Sigmoid colon (tissue), 4 donors: ENCODE measurements around the gene SEMA3B.

ENCODE experiments used
- EP300 ChIP-seq, 4 donors: sonication (generic); formaldehyde crosslinking; IDR thresholded peaks; one replicate each; pipeline ENCODE4 v1.6.1; 2017; ENCODE audit warnings: antibody characterized with exemption in 4 of 4
- TF ChIP-seq, protein P1 (sequence below), 4 experiments: fragments of 450-650 bp in 3 of 4; fragments of 200-600 bp in 1 of 4; IDR thresholded peaks; one replicate each; pipeline ENCODE4 v1.5.1; 2016 to 2019; ENCODE audit warnings: antibody characterized with exemption in 4 of 4, mild to moderate bottlenecking in 3 of 4, moderate library complexity in 2 of 4

DNA sequence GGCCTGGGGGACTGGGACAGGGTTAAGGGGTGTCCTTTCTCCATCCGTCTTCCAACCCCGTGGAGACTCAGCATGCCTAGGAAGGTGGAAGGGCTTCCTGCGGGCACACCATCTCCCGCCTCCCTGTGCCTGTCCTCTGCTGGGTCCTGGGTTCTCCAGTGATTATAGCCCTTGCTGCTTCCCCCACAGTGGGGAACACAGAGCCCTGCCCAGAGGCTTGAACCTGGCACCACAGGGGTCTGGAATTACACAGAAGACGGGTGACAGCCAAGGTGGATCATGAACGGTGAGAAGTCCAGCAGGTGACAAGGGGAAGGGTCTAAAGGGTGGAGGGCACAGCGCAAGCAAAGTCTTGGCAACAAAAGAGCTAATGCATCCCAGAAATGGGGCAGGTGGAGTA lies 6.2 kb upstream of the SEMA3B start:
- TF ChIP-seq, protein P1, sequence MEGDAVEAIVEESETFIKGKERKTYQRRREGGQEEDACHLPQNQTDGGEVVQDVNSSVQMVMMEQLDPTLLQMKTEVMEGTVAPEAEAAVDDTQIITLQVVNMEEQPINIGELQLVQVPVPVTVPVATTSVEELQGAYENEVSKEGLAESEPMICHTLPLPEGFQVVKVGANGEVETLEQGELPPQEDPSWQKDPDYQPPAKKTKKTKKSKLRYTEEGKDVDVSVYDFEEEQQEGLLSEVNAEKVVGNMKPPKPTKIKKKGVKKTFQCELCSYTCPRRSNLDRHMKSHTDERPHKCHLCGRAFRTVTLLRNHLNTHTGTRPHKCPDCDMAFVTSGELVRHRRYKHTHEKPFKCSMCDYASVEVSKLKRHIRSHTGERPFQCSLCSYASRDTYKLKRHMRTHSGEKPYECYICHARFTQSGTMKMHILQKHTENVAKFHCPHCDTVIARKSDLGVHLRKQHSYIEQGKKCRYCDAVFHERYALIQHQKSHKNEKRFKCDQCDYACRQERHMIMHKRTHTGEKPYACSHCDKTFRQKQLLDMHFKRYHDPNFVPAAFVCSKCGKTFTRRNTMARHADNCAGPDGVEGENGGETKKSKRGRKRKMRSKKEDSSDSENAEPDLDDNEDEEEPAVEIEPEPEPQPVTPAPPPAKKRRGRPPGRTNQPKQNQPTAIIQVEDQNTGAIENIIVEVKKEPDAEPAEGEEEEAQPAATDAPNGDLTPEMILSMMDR (IDR thresholded peaks at IDR 0.05) = no peak
- TF ChIP-seq EP300 (IDR thresholded peaks at IDR 0.05) = no peak
